ENCODE data around the gene OBSCN.

Gene OBSCN

DNA sequence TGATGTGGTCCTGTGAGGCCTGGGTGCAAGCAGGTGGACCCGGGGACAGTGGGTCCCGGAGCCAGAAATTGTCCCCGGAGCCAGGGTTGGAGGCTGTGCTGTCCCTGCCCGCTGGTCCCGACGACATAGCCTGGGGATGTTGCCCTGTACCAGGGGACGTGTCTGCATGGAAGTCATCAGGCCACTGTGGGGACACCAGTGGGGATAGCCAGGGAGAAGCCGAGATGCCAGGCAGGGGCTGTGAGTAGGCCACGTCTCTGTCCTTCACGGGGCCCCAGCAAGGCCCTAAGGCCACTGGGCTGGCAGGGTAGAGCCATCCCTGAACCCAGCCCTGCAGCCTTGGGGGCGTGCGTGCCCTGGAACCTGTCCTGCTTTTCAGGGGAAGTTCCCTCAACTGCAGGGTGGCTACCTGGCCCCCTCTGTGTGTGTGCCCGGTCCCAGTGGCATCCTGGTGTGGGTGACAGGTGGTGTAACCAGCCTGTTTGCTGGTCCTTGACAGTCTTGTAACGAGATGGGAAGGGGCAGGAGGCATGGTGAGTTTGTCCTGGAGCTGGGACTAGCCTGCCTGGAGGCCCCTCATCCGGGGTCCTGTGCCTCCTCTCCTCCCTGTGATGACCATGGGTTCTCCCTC, 73.2 kb downstream of the OBSCN start:
- no peak for DNase-seq

DNA sequence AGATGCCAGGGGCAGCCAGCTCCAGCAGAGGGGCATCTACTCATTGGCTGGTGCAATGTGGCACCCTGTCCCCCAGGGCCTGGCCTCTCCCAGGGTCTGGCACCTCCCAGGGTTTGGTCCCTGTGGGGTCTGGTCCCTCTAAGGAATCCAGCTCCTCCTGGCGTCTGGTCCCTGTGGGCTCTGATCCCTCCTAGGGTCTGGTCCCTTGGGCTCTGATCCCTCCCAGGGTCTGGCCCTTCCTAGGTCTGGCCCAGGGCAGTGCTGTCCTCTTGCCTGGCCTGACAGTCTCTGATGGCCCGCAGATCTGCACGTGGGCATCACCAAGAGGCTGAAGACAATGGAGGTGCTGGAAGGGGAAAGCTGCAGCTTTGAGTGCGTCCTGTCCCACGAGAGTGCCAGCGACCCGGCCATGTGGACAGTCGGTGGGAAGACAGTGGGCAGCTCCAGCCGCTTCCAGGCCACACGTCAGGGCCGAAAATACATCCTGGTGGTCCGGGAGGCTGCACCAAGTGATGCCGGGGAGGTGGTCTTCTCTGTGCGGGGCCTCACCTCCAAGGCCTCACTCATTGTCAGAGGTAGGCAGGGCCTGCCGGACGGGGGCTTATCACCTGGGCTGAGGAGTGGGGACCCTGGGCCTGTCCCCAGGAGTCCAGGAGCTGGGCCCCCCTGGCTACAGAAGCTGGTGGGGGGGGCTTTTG, 73.9 kb downstream of the OBSCN start:
- no peak for DNase-seq

DNA sequence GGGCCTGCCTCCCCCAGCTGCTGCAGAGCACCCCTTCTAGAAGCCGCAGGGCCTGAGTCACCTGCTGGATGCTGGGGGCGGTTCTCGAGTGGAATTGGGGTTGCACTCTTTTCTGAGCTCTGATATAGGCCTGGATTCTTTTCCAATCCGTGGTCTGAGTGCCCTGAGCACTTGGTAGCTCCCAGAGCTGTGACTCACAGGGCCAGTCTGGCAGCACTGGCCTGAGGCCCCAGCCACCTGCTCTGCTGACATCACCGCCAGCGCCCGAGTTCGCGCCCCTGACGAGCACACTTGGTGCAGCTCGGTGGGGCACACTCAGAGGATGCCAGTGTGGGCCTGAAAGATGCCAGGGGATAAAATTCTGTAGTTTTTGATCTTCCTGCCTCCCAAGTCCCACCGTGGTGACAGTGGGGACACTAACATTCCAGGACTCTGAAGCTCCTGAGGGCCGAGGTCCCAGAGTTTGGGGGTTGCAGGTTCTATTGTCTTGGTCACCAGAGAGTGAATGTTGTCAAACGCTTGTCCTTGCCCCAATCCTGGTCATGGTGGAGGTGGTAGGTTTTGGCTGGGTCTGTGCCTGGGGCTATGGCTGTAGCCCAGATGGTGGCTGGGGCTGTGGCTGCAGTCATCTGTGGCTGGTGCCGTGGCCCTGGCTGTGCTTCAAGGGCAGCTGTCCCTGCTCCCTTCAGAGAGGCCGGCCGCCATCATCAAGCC, 74.6 kb downstream of the OBSCN start:
- DNase-seq: no peak

GRCh38 chr1:228283043-228283371, 75.2 kb downstream of the OBSCN start:
- DNase-seq: no peak

- no peak for DNase-seq
Observed at GRCh38 chr1:228283476-228284147, 75.8 kb downstream of the OBSCN start.

GRCh38 chr1:228284148-228284495, 76.3 kb downstream of the OBSCN start:
- no peak for DNase-seq

- DNase-seq: no peak
Observed at GRCh38 chr1:228284521-228284920, 76.7 kb downstream of the OBSCN start.

- no peak for DNase-seq
Observed at GRCh38 chr1:228285661-228286504, 78.0 kb downstream of the OBSCN start.

DNA sequence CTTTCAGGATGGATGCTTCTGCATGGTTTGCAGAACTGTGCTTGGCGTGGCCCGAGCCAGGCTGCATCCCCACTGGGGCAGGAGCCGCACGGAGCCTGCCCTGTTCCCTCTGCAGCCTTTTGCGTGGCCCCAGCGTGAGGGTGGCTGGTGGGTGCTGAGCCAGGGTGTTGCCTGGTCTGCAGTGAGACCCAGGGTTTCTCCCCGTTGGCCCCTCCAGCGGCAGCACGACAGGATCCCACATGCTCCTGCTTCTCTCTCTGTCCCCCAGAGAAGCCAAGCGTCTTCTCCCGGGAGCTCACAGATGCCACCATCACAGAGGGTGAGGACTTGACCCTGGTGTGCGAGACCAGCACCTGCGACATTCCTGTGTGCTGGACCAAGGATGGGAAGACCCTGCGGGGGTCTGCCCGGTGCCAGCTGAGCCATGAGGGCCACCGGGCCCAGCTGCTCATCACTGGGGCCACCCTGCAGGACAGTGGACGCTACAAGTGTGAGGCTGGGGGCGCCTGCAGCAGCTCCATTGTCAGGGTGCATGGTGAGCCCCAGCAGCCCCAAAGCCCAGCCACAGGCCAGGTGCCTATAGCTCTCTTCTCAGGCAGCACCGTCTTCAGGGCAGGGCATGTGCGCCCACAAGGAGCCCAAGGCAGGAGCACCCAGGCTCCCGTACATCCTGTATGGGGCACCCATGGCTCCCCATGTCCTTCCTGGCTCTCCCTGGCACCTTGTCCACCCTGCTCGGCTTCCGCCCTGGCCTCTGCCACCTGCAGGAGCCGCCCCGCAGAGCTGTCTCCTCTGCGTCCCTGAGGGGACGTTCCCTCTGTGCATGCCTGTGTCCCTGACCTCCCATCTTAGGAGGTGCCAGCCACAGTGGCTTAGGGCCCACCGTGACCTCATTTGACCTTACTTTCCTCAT, 78.9 kb downstream of the OBSCN start:
- no peak for DNase-seq

GRCh38 chr1:228287541-228288425, 79.9 kb downstream of the OBSCN start:
- DNase-seq: no peak

DNA sequence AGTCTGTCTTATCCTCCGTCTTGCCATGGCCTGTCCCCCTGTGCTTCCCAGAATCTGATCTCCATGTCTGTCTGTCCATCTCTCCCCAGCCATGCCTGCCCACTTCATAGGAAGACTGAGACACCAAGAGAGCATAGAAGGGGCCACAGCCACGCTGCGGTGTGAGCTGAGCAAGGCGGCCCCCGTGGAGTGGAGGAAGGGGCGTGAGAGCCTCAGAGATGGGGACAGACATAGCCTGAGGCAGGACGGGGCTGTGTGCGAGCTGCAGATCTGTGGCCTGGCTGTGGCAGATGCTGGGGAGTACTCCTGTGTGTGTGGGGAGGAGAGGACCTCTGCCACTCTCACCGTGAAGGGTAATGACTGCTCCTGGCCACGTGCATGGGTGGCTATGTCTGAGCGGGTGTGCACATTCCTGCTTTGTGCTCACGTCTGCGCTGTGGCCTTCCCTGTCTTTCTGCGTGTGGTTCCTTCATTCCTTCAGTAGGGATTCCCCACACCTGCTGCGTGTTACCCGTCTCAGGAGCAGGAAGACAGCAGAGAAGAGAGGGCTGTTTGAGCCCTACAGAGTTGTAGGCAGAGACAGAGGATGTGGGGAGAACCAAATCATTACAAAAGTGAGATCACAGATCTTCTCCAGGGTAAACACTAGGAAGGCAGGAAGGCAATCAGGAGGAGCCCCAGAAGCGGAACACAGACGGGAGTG, 80.8 kb downstream of the OBSCN start:
- DNase-seq: no peak

- DNase-seq: no peak
Observed at GRCh38 chr1:228289239-228289849, 81.5 kb downstream of the OBSCN start.

GRCh38 chr1:228289996-228290881, 82.4 kb downstream of the OBSCN start:
- no peak for DNase-seq

- no peak for DNase-seq
Observed at GRCh38 chr1:228291906-228292608, 84.2 kb downstream of the OBSCN start.

DNA sequence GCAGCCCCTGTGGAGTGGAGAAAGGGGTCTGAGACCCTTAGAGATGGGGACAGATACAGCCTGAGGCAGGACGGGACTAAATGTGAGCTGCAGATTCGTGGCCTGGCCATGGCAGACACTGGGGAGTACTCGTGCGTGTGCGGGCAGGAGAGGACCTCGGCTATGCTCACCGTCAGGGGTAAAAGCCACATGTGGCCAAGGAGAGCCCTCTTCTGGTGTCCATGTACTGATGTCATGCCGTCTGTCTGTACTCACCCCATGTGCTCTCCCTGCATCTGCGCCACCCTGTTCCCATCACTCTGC, 84.7 kb downstream of the OBSCN start:
- DNase-seq: no peak

- no peak for DNase-seq
Observed at GRCh38 chr1:228293393-228293792, 85.5 kb downstream of the OBSCN start.

GRCh38 chr1:228293816-228294500, 86.1 kb downstream of the OBSCN start:
- no peak for DNase-seq

Data from midbrain (tissue), 1 donor.